ENCODE measurements around the gene COA1.

Gene COA1

GRCh38 chr7:43615558-43616145, 113.7 kb downstream of the COA1 start:
- DNase-seq (ENCODE audit: low read depth, low spot score): no peak
- no peak overlapping the region for H3K4me3 ChIP-seq (ENCODE audit: low read depth, low read length)
- ChIA-PET CTCF (interaction anchor here (0.9 to 8.5 kb wide), 4 partner anchors 13 to 84 kb away, joined by 4 to 59 read pairs (median 4); partner anchors contain the start of gene STK17A), POLR2A (interaction anchor here (0.6 kb wide), 1 partner anchor 24 kb away, joined by 3 read pairs; no protein-coding TSS in a partner anchor)
- TF ChIP-seq CTCF (IDR thresholded peaks at IDR 0.05; ENCODE audit: insufficient read depth, low read length, missing control alignments): no peak

- H3K4me3 ChIP-seq (ENCODE audit: low read depth, low read length): no peak overlapping the region
- DNase-seq (ENCODE audit: low read depth, low spot score): peak; percentile 28
- no peak for TF ChIP-seq CTCF (IDR thresholded peaks at IDR 0.05; ENCODE audit: insufficient read depth, low read length, missing control alignments)
- POLR2A ChIA-PET: interaction anchor here (0.6 to 2.7 kb wide), 2 partner anchors 30 to 120 kb away, joined by 3 to 10 read pairs; partner anchors contain the start of gene STK17A
- CTCF ChIA-PET: interaction anchor here (1.1 to 2.3 kb wide), 5 partner anchors 30 to 226 kb away, joined by 3 to 14 read pairs (median 4); partner anchors contain the start of gene STK17A
These were observed 116.4 kb downstream of the COA1 start for GRCh38 chr7:43612599-43613589.

- POLR2A ChIA-PET: interaction anchor here (0.6 to 2.7 kb wide), 2 partner anchors 29 to 120 kb away, joined by 3 to 10 read pairs; partner anchors contain the start of gene STK17A
- CTCF ChIA-PET: interaction anchor here (2.1 kb wide), 1 partner anchor 30 kb away, joined by 13 read pairs; the partner anchor contains the start of gene STK17A
- no peak for DNase-seq (ENCODE audit: low read depth, low spot score)
- no peak for TF ChIP-seq CTCF (IDR thresholded peaks at IDR 0.05; ENCODE audit: insufficient read depth, low read length, missing control alignments)
- H3K4me3 ChIP-seq (ENCODE audit: low read depth, low read length): no peak overlapping the region
These were observed 117.2 kb downstream of the COA1 start for GRCh38 chr7:43612128-43612527.

- CTCF ChIA-PET: interaction anchor here (0.9 to 1.1 kb wide), 4 partner anchors 9 to 154 kb away, joined by 3 to 4 read pairs (median 3); partner anchors contain the start of gene STK17A
These were observed 120.2 kb downstream of the COA1 start for GRCh38 chr7:43609097-43609496.

GRCh38 chr7:43604251-43604650, 125.1 kb downstream of the COA1 start:
- no peak for DNase-seq (ENCODE audit: low read depth, low spot score)
- ChIA-PET POLR2A (interaction anchor here (1.5 kb wide), 1 partner anchor 22 kb away, joined by 5 read pairs; the partner anchor contains the start of gene STK17A), CTCF (interaction anchor here (0.9 to 2.1 kb wide), 5 partner anchors 12 to 129 kb away, joined by 3 to 8 read pairs (median 4); no protein-coding TSS in a partner anchor)
- no peak for TF ChIP-seq CTCF (IDR thresholded peaks at IDR 0.05; ENCODE audit: insufficient read depth, low read length, missing control alignments)
- no peak overlapping the region for H3K4me3 ChIP-seq (ENCODE audit: low read depth, low read length)

More at GRCh38 chr7:43609097-43609496, 120.2 kb downstream of the COA1 start:
- TF ChIP-seq CTCF (IDR thresholded peaks at IDR 0.05; ENCODE audit: insufficient read depth, low read length, missing control alignments): no peak
- no peak overlapping the region for H3K4me3 ChIP-seq (ENCODE audit: low read depth, low read length)
- POLR2A ChIA-PET: no interaction called here
- no peak for DNase-seq (ENCODE audit: low read depth, low spot score)
